ENCODE measurements around the gene GMDS.

GMDS gene

GRCh38 chr6:1709234-1709641 lies 536.2 kb downstream of the GMDS start:
- no peak for TF ChIP-seq CTCF (IDR thresholded peaks at IDR 0.05; ENCODE audit: borderline replicate concordance, control extremely low read depth, extremely low read depth, insufficient read depth, missing control alignments)
- in situ Hi-C loops (cut with MboI; ENCODE audit: low sequenced_read_pairs, unreplicated experiment), result no loop called here
- DNase-seq (ENCODE audit: low spot score), result no peak

DNA sequence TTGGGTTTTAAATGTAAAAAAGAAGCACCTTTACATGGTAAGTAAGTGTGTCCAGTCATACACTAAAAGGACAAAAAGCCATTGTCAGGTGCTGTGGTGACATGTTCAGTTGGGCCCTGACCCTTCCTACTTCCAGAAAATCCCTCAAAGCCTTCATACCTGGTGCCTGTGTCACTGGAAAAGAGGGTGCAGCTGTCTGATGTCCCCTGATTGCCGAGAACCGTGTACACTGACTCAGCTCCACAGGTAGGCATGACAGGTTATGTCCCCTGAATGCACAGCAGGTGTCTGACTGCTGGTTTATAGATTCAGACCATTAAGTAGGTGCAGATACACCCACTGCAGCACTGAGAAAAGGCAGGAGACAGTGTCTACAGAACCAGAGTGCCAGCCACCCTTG lies 536.6 kb downstream of the GMDS start:
- TF ChIP-seq CTCF (IDR thresholded peaks at IDR 0.05; ENCODE audit: borderline replicate concordance, control extremely low read depth, extremely low read depth, insufficient read depth, missing control alignments), result no peak
- in situ Hi-C loops (cut with MboI; ENCODE audit: low sequenced_read_pairs, unreplicated experiment), result no loop called here
- DNase-seq (ENCODE audit: low spot score), result no peak

- TF ChIP-seq CTCF (IDR thresholded peaks at IDR 0.05; ENCODE audit: borderline replicate concordance, control extremely low read depth, extremely low read depth, insufficient read depth, missing control alignments), result no peak
- in situ Hi-C loops (cut with MboI; ENCODE audit: low sequenced_read_pairs, unreplicated experiment), result no loop called here
- DNase-seq (ENCODE audit: low spot score), result no peak
These were observed 537.3 kb downstream of the GMDS start for GRCh38 chr6:1708122-1708521.

GRCh38 chr6:1705630-1706029 lies 539.8 kb downstream of the GMDS start:
- in situ Hi-C loops (cut with MboI; ENCODE audit: low sequenced_read_pairs, unreplicated experiment), result no loop called here
- no peak for TF ChIP-seq CTCF (IDR thresholded peaks at IDR 0.05; ENCODE audit: borderline replicate concordance, control extremely low read depth, extremely low read depth, insufficient read depth, missing control alignments)
- no peak for DNase-seq (ENCODE audit: low spot score)

DNA sequence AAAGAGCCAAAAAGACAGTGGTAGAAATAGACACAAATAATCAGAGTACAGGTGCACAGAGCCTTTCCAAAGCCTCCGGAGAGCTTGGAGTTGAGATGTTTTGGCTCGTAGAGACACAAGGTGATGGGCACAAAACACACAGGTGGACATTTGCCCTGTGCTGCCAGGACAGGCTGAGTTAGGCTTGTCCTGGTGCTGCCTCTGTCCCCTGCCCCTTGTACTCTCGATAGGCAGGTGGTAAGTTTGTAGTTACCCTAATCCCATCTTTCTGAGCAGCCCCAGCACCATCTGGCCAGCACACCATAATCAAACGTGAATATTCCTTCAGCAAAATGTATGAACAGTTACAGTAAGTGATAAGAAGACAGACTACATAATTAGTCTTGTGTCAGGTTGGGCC lies 540.2 kb downstream of the GMDS start:
- TF ChIP-seq CTCF (IDR thresholded peaks at IDR 0.05; ENCODE audit: borderline replicate concordance, control extremely low read depth, extremely low read depth, insufficient read depth, missing control alignments), result no peak
- in situ Hi-C loops (cut with MboI; ENCODE audit: low sequenced_read_pairs, unreplicated experiment), result no loop called here
- DNase-seq (ENCODE audit: low spot score), result no peak

DNA sequence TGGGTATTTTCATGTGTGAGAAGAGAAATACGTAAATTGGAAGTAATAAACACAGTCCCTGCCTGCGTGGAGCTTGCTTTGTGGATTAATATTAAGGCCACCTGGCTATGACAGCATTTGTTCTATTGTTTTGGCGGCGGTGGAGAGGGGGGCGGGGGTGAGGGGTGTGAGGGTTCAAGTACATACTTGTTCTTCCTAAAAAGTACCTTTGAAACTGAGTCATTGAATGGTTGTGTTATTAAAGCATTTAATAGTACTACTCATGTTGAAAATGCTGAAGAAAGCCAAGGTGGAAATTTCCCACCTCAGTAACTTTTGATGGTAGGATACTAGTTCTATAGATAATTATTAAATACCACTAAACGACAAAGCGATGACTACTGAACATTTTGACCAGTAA lies 540.7 kb downstream of the GMDS start:
- in situ Hi-C loops (cut with MboI; ENCODE audit: low sequenced_read_pairs, unreplicated experiment), result no loop called here
- no peak for TF ChIP-seq CTCF (IDR thresholded peaks at IDR 0.05; ENCODE audit: borderline replicate concordance, control extremely low read depth, extremely low read depth, insufficient read depth, missing control alignments)
- no peak for DNase-seq (ENCODE audit: low spot score)

DNA sequence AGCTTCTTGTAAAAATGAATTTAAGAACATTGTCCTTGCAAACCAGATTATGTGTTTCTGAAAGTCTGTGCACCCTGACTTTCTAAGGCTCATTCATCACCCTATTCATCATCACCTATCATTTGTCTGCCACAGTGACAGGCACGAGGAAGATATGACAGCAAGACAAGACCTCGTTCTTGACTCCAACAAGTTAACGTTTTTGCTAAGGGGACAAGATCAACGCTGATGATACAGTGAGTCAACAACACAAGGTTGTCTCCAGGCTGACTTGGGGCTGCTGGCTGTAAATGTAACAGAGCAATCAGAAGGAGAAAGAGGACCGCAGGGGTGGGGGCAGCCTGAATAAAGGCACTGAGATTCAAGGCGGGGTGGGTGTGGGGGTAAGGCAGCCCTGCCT lies 541.5 kb downstream of the GMDS start:
- no peak for DNase-seq (ENCODE audit: low spot score)
- in situ Hi-C loops (cut with MboI; ENCODE audit: low sequenced_read_pairs, unreplicated experiment), result no loop called here
- no peak for TF ChIP-seq CTCF (IDR thresholded peaks at IDR 0.05; ENCODE audit: borderline replicate concordance, control extremely low read depth, extremely low read depth, insufficient read depth, missing control alignments)

Data from GM13976 (cell line).